Sigmoid colon (tissue), 7 donors: ENCODE measurements around the gene MGAT1. TPM values are rescaled to one million over a fixed set of nuclear protein-coding genes. Genes with fewer than 3 reads are reported as not detected.
"Not testable (repeated sequence)": the region's sequence is repeated elsewhere in the genome, so short reads cannot be mapped to it uniquely, and the experiment has no call there.

Experiments used
- DNase-seq: peaks from one replicate; pipeline ENCODE4 v3.0.0-alpha.2; 2019
- H3K27ac ChIP-seq, 4 donors: fragments of 200-600 bp; sonication (generic); one replicate each; pipeline ENCODE4 v1.5.1; 2016 to 2019; ENCODE audit warnings: mild to moderate bottlenecking in 1 of 4
- H3K27me3 ChIP-seq, 3 donors: fragments of 200-600 bp; sonication (generic); one replicate each; pipeline ENCODE4 v1.5.1; 2019; ENCODE audit warnings: mild to moderate bottlenecking in 1 of 3
- H3K36me3 ChIP-seq, 4 donors: fragments of 200-600 bp; sonication (generic); one replicate each; pipeline ENCODE4 v1.5.1; 2016 to 2019
- H3K4me1 ChIP-seq, 4 donors: fragments of 200-600 bp; sonication (generic); one replicate each; pipeline ENCODE4 v1.5.1; 2017 to 2019
- H3K4me3 ChIP-seq, 4 donors: fragments of 200-600 bp; sonication (generic); one replicate each; pipeline ENCODE4 v1.5.1; 2017 to 2019; ENCODE audit warnings: mild to moderate bottlenecking in 2 of 4, moderate library complexity in 1 of 4
- H3K9me3 ChIP-seq, 4 donors: fragments of 200-600 bp in 3 of 4; sonication (generic) in 3 of 4; one replicate each; pipeline versions ENCODE4 v1.5.1 to v1.6.1; 2013 to 2019
- CTCF ChIP-seq, 4 experiments: fragments of 450-650 bp in 3 of 4; fragments of 200-600 bp in 1 of 4; IDR thresholded peaks; one replicate each; pipeline ENCODE4 v1.5.1; 2016 to 2019; ENCODE audit warnings: antibody characterized with exemption in 4 of 4, mild to moderate bottlenecking in 3 of 4, moderate library complexity in 2 of 4
- EP300 ChIP-seq, 4 donors: sonication (generic); formaldehyde crosslinking; IDR thresholded peaks; one replicate each; pipeline ENCODE4 v1.6.1; 2017; ENCODE audit warnings: antibody characterized with exemption in 4 of 4
- POLR2A ChIP-seq, 2 donors: fragments of 450-650 bp; IDR thresholded peaks; one replicate each; pipeline ENCODE4 v1.6.1; 2016; ENCODE audit warnings: antibody characterized with exemption in 2 of 2, mild to moderate bottlenecking in 2 of 2, moderate library complexity in 2 of 2
- POLR2AphosphoS5 ChIP-seq, 4 donors: sonication (generic); formaldehyde crosslinking; IDR thresholded peaks; one replicate each; pipeline ENCODE4 v1.6.1; 2017; ENCODE audit warnings: antibody characterized with exemption in 4 of 4
- WGBS, 2 donors: extraction: QIAGEN DNeasy Blood & Tissue Kit; methylation state at CpG; one replicate each; pipeline ENCODE4 v1.1.7; 2013; 5-methylcytosine and 5-hydroxymethylcytosine counted together
- intact Hi-C: fragments of 100-400 bp; cut with DNase I; formaldehyde crosslinking; loops from one replicate; pipeline ENCODE4 v1.15.1; 2023
- polyA plus RNA-seq, 3 donors: library from polyadenylated mRNA; stranded (reverse); fragments of 200-250 nt; gene quantifications; one replicate each; pipeline ENCODE4 v1.2.3, GENCODE V29; 2013
- total RNA-seq, 4 donors: library from RNA; depleted of rRNA; stranded (reverse); fragments of >200 nt; gene quantifications; one replicate each; pipeline ENCODE4 v1.1.0, GENCODE V29; 2016
- donor health status: healthy with polysubstance abuse.
- donor health status: Bipolar disorder and iron deficiency.
- donor health status: healthy.

MGAT1 gene
- total and polyA plus RNA-seq, 7 donors: 41.4 to 149 (median 105) TPM

- DNase-seq: no peak
- Histone ChIP-seq H3K27me3 (no peaks in the 10 kb centered on the region), H3K4me3 (no peak overlapping the region), H3K9me3 (no peaks in the 10 kb centered on the region), H3K4me1 (peaks cover 0 to 40% (median 27%) of the 10 kb centered on the region in 4 donors), H3K27ac (no peak overlapping the region), H3K36me3 (peaks cover 21 to 69% (median 34%) of the 10 kb centered on the region in 4 donors)
- TF ChIP-seq POLR2A (IDR thresholded peaks at IDR 0.05): no peak
- no peak for TF ChIP-seq CTCF (IDR thresholded peaks at IDR 0.05)
- TF ChIP-seq EP300 (IDR thresholded peaks at IDR 0.05): no peak
- TF ChIP-seq POLR2AphosphoS5 (IDR thresholded peaks at IDR 0.05): no peak
- WGBS, 2 donors: 89 to 95% methylated on average over 31 of the region's 31 CpGs
- intact Hi-C loops: no loop called here
These were observed 10.9 kb downstream of the MGAT1 start for GRCh38 chr5:180791611-180792213.

GRCh38 chr5:180790524-180790923, 12.1 kb downstream of the MGAT1 start:
- Histone ChIP-seq H3K36me3 (peaks cover 21 to 64% (median 34%) of the 10 kb centered on the region in 4 donors), H3K4me3 (no peak overlapping the region), H3K9me3 (no peaks in the 10 kb centered on the region), H3K4me1 (peaks cover 0 to 40% (median 31%) of the 10 kb centered on the region in 4 donors), H3K27ac (no peak overlapping the region), H3K27me3 (no peaks in the 10 kb centered on the region)
- intact Hi-C loops: no loop called here
- TF ChIP-seq EP300 (IDR thresholded peaks at IDR 0.05): no peak
- TF ChIP-seq POLR2A (IDR thresholded peaks at IDR 0.05): no peak
- no peak for TF ChIP-seq POLR2AphosphoS5 (IDR thresholded peaks at IDR 0.05)
- TF ChIP-seq CTCF (IDR thresholded peaks at IDR 0.05): no peak
- no peak for DNase-seq
- 92% methylated on average over 6 of the region's 6 CpGs for WGBS, 2 donors

- H3K36me3 ChIP-seq: peaks cover 21 to 59% (median 34%) of the 10 kb centered on the region in 4 donors
- H3K27me3 ChIP-seq: no peaks in the 10 kb centered on the region
- H3K27ac ChIP-seq: no peak overlapping the region
- DNase-seq: peak; percentile 56
- WGBS, 2 donors: 77 to 81% methylated on average over 8 of the region's 8 CpGs
- no peak overlapping the region for H3K4me3 ChIP-seq
- H3K9me3 ChIP-seq: no peaks in the 10 kb centered on the region
- TF ChIP-seq CTCF (IDR thresholded peaks at IDR 0.05) (no peak), POLR2A (IDR thresholded peaks at IDR 0.05) (no peak), POLR2AphosphoS5 (IDR thresholded peaks at IDR 0.05) (no peak), EP300 (IDR thresholded peaks at IDR 0.05) (no peak)
- intact Hi-C loops: no loop called here
- H3K4me1 ChIP-seq: peaks cover 0 to 44% (median 35%) of the 10 kb centered on the region in 4 donors
These were observed 12.6 kb downstream of the MGAT1 start for GRCh38 chr5:180790020-180790419.

- not testable (repeated sequence) for H3K4me3 ChIP-seq, H3K27me3 ChIP-seq, H3K27ac ChIP-seq, H3K9me3 ChIP-seq, DNase-seq
- peaks cover 0 to 54% (median 35%) of the 10 kb centered on the region in 4 donors for H3K4me1 ChIP-seq
- peaks cover 21 to 47% (median 34%) of the 10 kb centered on the region in 4 donors for H3K36me3 ChIP-seq
- 89 to 92% methylated on average over 19 of the region's 19 CpGs for WGBS, 2 donors
- intact Hi-C loops: loop anchor here (5.0 kb wide), 1 partner anchor 73 kb away; the partner anchor contains the start of gene ZFP62
These were observed 13.8 kb downstream of the MGAT1 start for GRCh38 chr5:180788651-180789410.

GRCh38 chr5:180787711-180788431, 14.7 kb downstream of the MGAT1 start:
- H3K27me3 ChIP-seq: no peaks in the 10 kb centered on the region
- peaks cover 0 to 52% (median 35%) of the 10 kb centered on the region in 4 donors for H3K4me1 ChIP-seq
- H3K9me3 ChIP-seq: no peaks in the 10 kb centered on the region
- 84 to 89% methylated on average over 20 of the region's 20 CpGs for WGBS, 2 donors
- peaks cover 21 to 45% (median 32%) of the 10 kb centered on the region in 4 donors for H3K36me3 ChIP-seq
- DNase-seq: peak; percentile 62
- no peak for TF ChIP-seq CTCF (IDR thresholded peaks at IDR 0.05)
- no peak for TF ChIP-seq POLR2AphosphoS5 (IDR thresholded peaks at IDR 0.05)
- no peak for TF ChIP-seq POLR2A (IDR thresholded peaks at IDR 0.05)
- TF ChIP-seq EP300 (IDR thresholded peaks at IDR 0.05): no peak
- peak overlapping the region in 3 of 4 donors; percentile 77 to 89 (median 86) for H3K27ac ChIP-seq
- intact Hi-C loops: loop anchor here (2.0 to 5.0 kb wide), 2 partner anchors 13 to 74 kb away; partner anchors contain the start of gene ZFP62
- H3K4me3 ChIP-seq: no peak overlapping the region
